HG02759 (cell line): ENCODE results near the gene DNAJC6.

Source experiments
- ATAC-seq: cut with Tn5 transposase; IDR thresholded peaks from one replicate; pipeline ENCODE4 v1.9.1; 2021; ENCODE audit warnings: mild to moderate bottlenecking, moderate library complexity; ENCODE audit not compliant: unreplicated experiment

Gene DNAJC6

GRCh38 chr1:65399003-65399402 is 89.7 kb downstream of the DNAJC6 start:
- ATAC-seq: no peak

GRCh38 chr1:65401612-65402011 is 92.3 kb downstream of the DNAJC6 start:
- no peak for ATAC-seq

DNA sequence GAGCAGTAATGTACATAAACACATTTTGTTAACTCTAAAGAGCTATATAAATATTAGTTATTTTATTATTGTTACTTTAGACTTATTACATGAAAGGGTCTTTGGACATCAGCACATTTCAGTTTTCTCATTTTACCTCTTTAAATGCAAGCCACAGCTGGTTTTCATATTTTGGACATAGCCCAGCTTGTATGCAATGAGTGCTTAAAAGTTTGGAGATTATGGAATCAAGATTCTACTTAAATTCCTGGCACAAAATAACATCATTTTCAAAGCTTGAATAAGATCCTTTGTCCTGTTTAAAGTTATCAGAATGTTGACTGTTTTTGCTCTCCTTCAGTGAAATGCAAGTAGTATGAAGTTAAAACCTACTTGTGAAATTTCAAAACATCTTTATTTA is 95.6 kb downstream of the DNAJC6 start:
- ATAC-seq: no peak

DNA sequence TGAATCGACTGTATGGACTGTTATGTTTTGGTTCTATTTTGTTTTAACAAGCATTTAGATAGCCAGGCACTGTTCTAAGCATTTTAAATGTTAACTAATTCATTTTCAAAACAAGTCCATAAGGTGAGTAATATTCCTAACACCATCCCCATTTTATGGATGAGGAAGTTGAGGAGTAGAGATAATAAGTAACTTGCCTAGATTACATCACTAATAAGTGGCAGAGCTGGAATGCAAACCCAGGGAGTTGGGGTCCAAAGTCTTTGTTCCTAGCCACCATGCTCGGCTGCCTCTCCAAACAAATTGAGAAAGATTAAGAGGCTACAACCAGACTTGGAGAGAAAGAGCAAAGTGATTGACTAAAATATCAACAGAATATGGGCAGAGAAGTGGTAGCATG is 98.5 kb downstream of the DNAJC6 start:
- ATAC-seq: no peak

DNA sequence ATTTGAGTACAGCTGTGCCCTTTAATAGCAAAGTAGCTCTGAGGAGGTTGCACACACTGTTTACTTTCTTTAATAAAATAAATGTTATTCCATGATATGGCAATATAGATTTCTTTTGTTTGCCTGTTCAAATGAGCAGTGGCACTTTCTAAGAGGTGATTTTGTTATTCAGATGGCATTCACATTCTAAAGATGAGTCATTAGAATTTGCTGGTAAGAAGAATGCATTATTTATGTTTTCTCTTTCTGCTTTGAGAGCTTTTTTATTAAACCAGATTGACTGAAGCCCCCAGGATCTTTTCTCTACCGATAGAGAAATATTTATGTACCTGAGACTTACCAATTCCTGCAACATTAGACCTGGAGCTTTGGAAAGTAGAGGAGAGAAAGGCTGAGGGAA is 100.0 kb downstream of the DNAJC6 start:
- no peak for ATAC-seq

DNA sequence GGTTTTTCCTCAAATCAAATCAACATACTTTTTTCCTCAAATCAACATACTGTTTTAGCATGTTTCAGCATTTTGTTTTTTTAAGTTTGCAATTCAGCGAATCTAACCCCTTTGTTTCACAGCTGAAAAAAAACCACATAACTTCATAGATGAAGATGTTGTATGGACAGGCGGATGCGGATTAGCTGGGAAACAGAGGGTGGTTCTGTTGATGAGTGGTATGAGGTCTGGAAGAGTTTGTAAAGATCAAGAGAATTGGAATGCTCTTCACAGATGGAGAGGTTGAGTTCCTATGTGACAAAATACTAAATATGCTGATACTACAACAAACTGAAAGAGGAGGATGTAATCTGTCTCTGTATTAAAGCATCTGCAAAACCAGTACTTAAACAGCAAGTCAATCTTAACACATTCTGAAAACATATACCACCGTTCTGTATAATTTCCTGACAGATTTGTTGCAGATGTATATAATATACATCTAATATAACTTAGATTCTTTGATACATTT is 100.5 kb downstream of the DNAJC6 start:
- ATAC-seq: no peak

- ATAC-seq: no peak
These were observed 103.1 kb downstream of the DNAJC6 start for GRCh38 chr1:65412256-65412983.

DNA sequence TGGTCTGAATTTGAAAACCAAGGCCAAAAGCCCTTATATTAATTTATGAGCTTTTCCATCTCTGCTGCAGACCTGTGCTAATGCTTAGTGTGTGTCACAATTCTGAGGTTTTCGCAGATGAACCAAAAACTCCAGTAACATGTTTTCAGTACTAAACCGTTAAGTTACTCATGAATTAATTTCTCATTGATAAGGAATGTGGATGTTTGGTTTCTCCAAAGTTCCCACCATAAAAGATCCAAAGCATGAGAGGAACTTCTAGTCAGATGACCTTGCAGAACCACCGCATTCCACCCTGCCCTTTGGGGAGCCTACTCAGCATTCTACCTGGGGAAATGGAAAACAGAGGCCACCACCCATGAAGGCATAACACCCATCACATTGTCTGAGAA is 103.6 kb downstream of the DNAJC6 start:
- ATAC-seq: no peak

DNA sequence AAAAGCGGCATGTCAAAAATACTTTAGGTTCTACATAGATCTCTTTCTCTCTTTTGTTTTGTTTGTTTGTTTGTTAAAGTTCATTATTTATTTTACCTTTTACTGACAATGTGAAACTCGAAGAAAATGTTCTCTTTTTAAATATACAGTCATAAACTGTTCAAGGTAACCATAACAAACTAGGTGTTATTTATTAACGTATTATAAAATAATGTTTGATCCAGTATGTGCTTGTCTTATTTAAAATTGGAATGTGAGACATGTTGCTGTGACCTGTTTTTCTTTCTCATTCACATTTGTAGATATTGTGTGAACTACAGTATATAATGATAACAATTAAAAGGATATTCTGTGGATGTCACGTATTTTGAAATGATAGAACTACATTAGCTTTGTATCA is 105.2 kb downstream of the DNAJC6 start:
- no peak for ATAC-seq

DNA sequence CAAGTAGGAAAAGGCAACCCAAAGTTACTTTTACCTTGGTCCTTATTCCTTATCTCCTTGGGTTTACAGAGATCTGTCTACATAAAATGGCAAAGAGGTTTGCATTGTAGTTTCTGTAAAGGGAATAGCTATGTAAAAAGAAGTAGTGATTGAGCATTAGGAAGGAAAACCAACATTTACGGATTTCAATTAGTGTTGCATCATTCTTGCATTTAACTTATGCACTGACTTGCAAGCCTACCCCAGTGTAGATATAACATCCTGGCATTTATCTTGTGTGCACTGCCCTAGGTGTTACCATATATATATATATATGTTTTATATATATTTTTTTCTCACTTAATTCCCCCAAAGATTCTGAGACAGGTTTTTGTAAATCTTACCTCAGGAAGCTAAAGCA is 107.4 kb downstream of the DNAJC6 start:
- no peak for ATAC-seq

DNA sequence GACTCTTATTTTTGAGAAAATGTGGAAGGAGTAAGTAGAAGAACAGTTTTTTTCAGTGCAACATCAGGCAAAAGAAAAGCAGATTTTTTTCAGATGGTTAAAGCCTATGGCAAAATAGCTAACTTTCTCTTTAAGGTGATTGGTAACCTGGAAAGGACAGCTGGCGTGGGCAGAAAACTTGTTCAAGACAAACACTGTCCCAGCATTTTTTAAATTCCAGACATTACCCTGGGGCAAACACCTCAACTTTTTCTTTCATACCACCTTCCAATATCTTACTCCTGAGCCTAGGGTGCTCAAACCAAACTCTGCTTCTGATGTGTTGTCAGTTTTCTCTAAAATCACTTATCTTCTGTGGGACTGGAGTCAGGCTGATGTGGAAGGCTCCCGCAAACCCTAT is 108.4 kb downstream of the DNAJC6 start:
- no peak for ATAC-seq

DNA sequence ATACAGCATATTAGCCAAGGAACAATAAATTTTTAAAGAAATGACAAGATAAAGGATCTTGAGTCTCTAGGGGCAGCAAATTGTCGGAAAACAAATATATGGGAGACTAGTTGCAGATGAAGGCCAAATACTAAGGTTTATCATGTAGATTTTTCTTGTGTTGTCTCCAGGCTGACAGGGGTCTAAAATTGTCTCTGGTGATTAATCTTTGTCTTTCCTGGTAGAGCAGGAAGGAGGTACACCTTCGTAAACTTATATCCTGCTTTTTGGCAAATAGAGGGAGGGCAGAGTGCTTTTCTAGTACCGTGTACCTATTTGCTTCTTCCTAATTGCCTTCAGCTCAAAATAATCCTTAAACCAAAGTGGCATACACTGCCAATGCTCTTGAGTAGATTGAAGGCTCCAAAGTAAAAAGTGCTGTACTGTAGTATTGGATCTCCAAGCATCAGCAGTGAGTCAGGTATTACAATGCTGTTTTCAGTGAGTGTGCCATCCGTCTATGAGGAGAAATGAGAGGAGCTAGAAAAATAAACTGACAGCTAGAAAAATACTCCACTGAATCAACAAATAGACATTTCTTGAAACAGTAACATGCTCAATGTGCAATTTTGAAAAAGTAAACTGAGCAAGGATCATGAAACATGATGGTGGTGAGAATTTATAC is 109.3 kb downstream of the DNAJC6 start:
- no peak for ATAC-seq

GRCh38 chr1:65419681-65420589 is 110.6 kb downstream of the DNAJC6 start:
- ATAC-seq: peak; percentile 93

- peak; percentile 64 for ATAC-seq
These were observed 111.4 kb downstream of the DNAJC6 start, which contains the start of the genes LEPR and LEPROT for GRCh38 chr1:65420590-65421350. Gene LEPR (plus strand): TSS chr1:65420668. CDS start chr1:65565566, 144,898 bp downstream. Gene LEPROT (plus strand): TSS chr1:65420668. CDS start chr1:65420725, 57 bp downstream.

DNA sequence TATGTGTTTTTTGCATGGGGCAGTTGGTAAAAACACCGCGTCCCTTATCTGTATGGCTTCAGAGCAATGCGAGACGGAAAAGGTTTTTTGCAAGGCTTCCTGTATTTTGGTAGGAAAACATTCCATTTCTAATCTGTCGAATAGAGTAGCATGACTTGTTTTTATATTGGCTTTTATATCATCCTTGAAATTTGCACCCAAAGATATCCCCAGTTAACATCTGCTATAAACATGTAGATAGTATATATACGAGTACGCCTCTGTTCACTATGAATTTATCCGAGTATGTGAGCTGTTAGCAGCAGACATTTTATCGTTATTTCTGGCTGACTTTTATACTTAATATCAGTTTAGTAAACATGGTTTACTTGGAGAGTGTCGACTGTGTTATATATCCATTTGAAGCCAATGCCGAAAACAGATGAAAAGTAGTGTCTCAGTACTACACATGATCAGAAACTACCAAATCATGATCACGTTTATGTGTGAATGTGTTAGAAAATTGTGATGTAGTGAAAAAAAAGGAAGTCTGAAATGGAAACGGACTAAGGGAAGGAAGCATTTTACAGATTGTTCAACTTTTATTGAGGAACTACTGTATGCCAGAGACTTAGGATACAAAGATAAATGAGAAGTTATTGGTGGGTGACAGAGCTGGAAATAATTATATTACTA is 112.1 kb downstream of the DNAJC6 start:
- ATAC-seq: no peak

DNA sequence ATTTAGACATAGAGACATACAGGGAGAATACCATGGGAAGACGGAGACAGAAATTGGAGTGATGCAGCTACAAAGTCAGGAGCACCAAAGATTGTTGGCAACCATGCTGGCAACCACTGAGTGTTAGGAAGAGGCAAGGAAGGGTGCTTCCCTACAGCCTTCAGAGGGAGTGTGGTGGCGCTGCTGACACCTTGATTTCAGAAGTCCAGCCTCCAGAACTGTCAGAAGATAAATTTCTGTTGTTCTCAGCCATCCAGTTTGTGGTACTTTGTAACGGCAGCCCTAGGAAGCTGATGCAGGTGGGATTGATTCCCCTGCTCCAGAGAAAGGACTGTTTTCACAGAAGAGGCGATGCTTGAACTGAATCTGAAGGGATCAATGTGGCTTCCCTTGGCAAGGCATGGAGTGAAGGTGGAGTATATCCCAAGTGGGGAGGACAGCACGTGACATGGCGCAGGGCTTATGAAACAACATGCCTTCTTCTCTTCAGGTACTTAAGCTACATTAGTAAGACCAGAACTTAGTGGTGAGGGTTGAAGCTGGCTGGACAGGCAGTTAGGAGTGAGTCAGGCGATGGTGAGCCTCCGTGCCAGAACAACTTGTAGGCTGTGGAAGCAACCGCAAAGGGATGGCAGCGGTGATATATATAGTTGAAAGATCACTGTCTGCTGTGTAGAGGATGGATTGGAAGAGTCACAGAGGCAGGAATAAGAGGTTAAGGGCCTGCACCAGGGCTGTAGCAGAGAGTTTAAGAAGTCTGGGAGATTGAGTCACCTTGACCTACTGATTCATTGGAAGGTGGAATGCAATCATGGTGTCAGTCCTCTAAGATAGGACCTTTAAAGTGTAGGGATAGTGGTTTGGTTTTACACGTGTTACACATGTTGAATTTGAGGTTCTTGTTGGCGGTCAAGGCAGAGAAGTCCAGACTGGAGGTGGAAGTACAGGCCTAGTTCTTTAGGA is 113.2 kb downstream of the DNAJC6 start:
- no peak for ATAC-seq

- ATAC-seq: no peak
These were observed 114.7 kb downstream of the DNAJC6 start for GRCh38 chr1:65423884-65424572.

DNA sequence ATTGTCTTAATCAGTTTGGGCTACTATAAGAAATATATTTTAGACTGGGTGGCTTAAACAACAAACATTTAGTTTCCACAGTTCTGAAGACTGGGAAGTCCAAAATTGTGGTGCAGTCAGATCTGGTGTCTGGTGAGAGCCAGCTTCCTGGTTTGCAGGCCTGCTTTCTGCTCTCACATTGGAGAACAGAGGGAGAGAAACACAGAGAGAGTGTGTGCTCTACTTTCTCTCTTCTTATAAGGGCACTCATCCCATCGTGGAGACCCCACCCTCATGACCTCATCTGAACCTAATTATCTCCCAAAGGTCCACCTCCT is 115.2 kb downstream of the DNAJC6 start:
- ATAC-seq: no peak
